Left lung (tissue), 10 donors: ENCODE data around the gene GRHL3. TPM values are rescaled to one million over a fixed set of nuclear protein-coding genes. Genes with fewer than 3 reads are reported as not detected.
A peak's percentile ranks its signal among the peaks of the same experiment; 100 is the strongest.

Experiments
- ATAC-seq: fragments of 200-7000 bp; cut with Tn5 transposase; one replicate; pipeline ENCODE4 v1.9.1; 2020; ENCODE audit warnings: moderate library complexity
- DNase-seq, 4 donors: peaks; one replicate each; pipeline ENCODE4 v3.0.0-alpha.2; 2013 to 2020
- H3K27ac ChIP-seq, 2 donors: fragments of 200-600 bp; sonication (generic) in 1 of 2; one replicate each; pipeline versions ENCODE4 v1.5.0 to v1.8.0; 2020 to 2021
- H3K27me3 ChIP-seq, 2 donors: fragments of 200-600 bp; sonication (generic) in 1 of 2; one replicate each; pipeline versions ENCODE4 v1.5.0 to v1.8.0; 2020 to 2021
- H3K36me3 ChIP-seq, 2 donors: fragments of 200-600 bp; sonication (generic) in 1 of 2; one replicate each; pipeline versions ENCODE4 v1.5.0 to v1.8.0; 2020 to 2021
- H3K4me1 ChIP-seq, 2 donors: fragments of 200-600 bp; one replicate each; pipeline ENCODE4 v1.8.0; 2021
- H3K4me3 ChIP-seq, 2 donors: fragments of 200-600 bp; sonication (generic) in 1 of 2; one replicate each; pipeline versions ENCODE4 v1.5.0 to v1.8.0; 2020 to 2021; ENCODE audit warnings: mild to moderate bottlenecking in 1 of 2
- H3K9me3 ChIP-seq, 2 donors: fragments of 200-600 bp; sonication (generic) in 1 of 2; one replicate each; pipeline versions ENCODE4 v1.5.0 to v1.8.0; 2020 to 2021
- intact Hi-C, 2 donors: fragments of 100-400 bp; cut with DNase I; formaldehyde crosslinking; loops; one replicate each; pipeline versions ENCODE4 v1.11.2 to v1.14.2; 2022
- polyA plus RNA-seq, 6 donors: library from polyadenylated mRNA; unstranded; fragments of 120-200 nt; gene quantifications; one replicate each; pipeline ENCODE4 v1.2.1, GENCODE V29; 2013; ENCODE audit not compliant: insufficient read length in 6 of 6
- total RNA-seq, 2 donors: library from RNA; stranded (reverse); fragmentation: NEBNext Ultra II Directional; extraction: Animal tissue kit (Norgen Biotek cat#: 25700); gene quantifications; one replicate each; pipeline ENCODE4 v1.2.1, GENCODE V29; 2021
- TF ChIP-seq, protein P1 (sequence below), 2 donors: fragments of 200-600 bp; sonication (generic) in 1 of 2; IDR thresholded peaks; one replicate each; pipeline versions ENCODE4 v1.5.0 to v1.8.0; 2021; ENCODE audit warnings: antibody characterized with exemption in 2 of 2
- donor health status: DM: no; HTN: yes; CAD: no.
- donor health status: DM: no; HTN: no; CAD: no.

GRHL3 gene
- total and polyA plus RNA-seq, 8 donors, result 0.20 to 1.6 (median 0.31) TPM; not detected in 1

DNA sequence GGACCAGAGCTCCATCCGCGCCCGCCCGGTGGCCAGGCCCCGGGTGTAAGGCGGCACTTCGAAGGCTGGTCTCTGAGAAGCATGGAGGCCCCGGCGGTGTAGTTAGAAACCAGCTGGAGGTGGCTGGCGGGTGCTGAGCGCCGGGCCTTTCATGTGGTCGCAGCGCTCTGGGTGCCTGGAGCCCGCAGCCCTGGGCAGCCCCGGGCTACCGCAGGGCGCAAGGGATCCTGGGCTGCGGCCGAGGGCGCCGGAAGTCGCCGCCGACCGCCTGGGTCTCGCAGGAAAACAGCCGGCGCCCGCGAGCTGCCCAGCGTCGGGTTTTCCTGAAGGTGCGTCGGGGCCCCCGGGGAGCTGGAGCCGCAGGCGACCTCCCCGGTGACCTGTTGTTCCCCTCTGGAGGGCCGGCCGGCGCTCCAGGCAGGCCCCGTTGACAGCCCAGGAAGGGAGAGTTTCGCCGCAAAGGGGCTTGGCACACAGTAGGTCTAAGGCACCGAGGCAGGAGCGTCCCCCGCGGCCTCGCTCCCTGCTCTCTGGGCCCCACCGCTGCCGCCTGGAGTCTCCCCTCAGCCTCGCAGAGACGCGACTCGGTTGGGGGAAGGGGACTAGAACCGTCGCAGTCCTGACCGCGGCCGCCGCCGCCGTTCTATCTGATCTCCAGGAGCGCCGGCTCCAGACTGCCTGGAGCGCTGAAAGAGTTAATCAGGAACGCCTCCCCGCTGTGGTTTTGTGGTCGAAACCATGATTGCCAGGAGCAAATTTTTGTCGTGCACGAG is 2.7 kb downstream of the GRHL3 start:
- TF ChIP-seq, protein P1, sequence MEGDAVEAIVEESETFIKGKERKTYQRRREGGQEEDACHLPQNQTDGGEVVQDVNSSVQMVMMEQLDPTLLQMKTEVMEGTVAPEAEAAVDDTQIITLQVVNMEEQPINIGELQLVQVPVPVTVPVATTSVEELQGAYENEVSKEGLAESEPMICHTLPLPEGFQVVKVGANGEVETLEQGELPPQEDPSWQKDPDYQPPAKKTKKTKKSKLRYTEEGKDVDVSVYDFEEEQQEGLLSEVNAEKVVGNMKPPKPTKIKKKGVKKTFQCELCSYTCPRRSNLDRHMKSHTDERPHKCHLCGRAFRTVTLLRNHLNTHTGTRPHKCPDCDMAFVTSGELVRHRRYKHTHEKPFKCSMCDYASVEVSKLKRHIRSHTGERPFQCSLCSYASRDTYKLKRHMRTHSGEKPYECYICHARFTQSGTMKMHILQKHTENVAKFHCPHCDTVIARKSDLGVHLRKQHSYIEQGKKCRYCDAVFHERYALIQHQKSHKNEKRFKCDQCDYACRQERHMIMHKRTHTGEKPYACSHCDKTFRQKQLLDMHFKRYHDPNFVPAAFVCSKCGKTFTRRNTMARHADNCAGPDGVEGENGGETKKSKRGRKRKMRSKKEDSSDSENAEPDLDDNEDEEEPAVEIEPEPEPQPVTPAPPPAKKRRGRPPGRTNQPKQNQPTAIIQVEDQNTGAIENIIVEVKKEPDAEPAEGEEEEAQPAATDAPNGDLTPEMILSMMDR (IDR thresholded peaks at IDR 0.05), result no peak
- Histone ChIP-seq H3K4me3 (peak overlapping the region; percentile 44 to 48), H3K27ac (no peak overlapping the region), H3K4me1 (peaks cover 11 to 33% of the 10 kb centered on the region in 2 donors), H3K27me3 (peaks cover 14 to 77% of the 10 kb centered on the region in 2 donors), H3K9me3 (no peaks in the 10 kb centered on the region), H3K36me3 (no peaks in the 10 kb centered on the region)
- DNase-seq (peak in 3 of 4 donors; percentile 49 to 86 (median 68)), ATAC-seq (peak; percentile 75)
- intact Hi-C loops, result no loop called here

DNA sequence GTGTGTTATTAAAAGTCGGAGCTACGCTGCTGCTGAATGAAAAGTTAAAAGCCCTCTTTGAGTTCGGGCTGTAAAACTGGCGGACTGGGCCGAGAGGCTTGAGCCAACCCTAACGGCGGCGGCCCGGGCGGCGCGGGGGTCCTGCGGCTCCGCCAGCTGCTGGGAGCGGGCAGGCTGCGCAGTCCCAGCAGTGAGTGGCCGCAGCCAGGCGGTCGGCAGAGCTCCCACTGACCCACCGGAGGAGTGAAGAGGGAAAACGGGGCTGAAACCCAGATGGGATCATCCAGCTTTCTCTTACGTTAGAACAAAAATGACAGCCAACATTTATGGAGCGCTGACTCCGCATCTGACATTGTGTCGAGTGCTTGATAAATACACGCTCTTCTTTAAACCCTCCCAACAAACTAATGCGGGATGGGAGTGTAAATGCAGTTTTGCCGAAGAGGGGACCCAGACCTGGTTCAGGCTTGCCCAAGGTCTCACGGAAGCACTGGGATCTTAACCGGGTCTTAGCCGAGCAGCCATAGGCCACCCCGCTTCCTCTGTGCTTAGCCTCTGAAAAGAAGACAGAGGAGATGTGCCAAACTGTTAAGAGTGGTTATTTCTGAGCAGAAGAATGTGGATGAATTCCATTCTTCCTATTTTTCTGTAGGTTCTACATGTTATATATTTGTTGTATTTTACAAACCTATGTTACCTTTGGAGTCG is 3.5 kb downstream of the GRHL3 start:
- no peaks in the 10 kb centered on the region for H3K9me3 ChIP-seq
- no peak overlapping the region for H3K27ac ChIP-seq
- DNase-seq (peak in 1 of 4 donors; percentile 78), ATAC-seq (peak; percentile 37)
- peaks cover 11 to 33% of the 10 kb centered on the region in 2 donors for H3K4me1 ChIP-seq
- H3K27me3 ChIP-seq, result peaks cover 14 to 70% of the 10 kb centered on the region in 2 donors
- H3K4me3 ChIP-seq, result peak overlapping the region; percentile 44 to 48
- TF ChIP-seq, protein P1 (IDR thresholded peaks at IDR 0.05), result no peak
- intact Hi-C loops, result no loop called here
- H3K36me3 ChIP-seq, result no peaks in the 10 kb centered on the region

DNA sequence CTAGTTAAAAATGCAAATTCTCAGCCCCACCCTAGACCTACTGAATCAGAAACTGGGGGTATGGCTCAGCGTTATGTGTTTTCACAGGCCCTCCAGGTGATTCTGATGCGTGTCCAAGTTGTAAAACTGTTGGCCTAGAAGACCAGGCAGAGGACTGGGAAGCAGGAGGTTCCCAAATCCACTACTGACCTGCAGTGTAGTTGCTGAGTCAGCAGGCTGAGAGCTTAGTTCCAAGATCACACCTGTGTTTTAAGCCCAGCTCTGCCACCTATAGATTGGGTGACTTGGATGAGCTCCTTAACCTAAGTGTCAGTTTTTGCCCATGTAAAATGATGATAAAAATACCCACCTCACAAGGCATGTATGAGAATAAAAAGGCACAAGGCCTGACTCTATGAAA is 4.1 kb downstream of the GRHL3 start:
- ATAC-seq, result no peak
- intact Hi-C loops, result no loop called here

DNA sequence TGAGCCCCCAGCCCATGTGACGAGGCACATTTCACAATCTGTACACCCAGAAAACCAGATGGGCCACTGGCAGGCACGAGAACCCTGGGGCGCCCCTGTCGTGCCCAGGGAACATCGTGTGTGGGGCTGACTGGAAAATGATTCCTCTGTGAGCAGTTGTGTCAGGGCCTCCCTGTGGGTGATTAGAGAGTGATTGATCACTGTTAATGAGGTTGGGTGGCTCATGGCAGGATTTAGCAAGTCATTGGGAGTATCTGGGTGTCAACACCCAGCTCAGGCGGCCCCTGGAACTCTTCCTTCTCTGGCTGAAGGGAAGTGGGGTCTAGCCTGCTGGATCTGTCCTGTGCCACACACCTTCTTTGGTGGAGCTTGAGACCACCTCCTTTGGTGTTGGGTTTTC is 5.7 kb downstream of the GRHL3 start:
- ATAC-seq (no peak), DNase-seq (no peak)
- H3K36me3 ChIP-seq, result no peaks in the 10 kb centered on the region
- no peak overlapping the region for H3K4me3 ChIP-seq
- peaks cover 11 to 19% of the 10 kb centered on the region in 2 donors for H3K4me1 ChIP-seq
- no peak overlapping the region for H3K27ac ChIP-seq
- H3K9me3 ChIP-seq, result no peaks in the 10 kb centered on the region
- peaks cover 11 to 47% of the 10 kb centered on the region in 2 donors for H3K27me3 ChIP-seq
- TF ChIP-seq, protein P1 (IDR thresholded peaks at IDR 0.05), result no peak
- intact Hi-C loops, result no loop called here

More for the DNA sequence above, 4.1 kb downstream of the GRHL3 start:
- peaks cover 14 to 63% of the 10 kb centered on the region in 2 donors for H3K27me3 ChIP-seq
- H3K27ac ChIP-seq, result no peak overlapping the region
- no peak for DNase-seq
- H3K9me3 ChIP-seq, result no peaks in the 10 kb centered on the region
- H3K36me3 ChIP-seq, result no peaks in the 10 kb centered on the region
- H3K4me3 ChIP-seq, result no peak overlapping the region
- H3K4me1 ChIP-seq, result peaks cover 11 to 33% of the 10 kb centered on the region in 2 donors
- TF ChIP-seq, protein P1 (IDR thresholded peaks at IDR 0.05), result no peak
